HL-60 (cell line): ENCODE results near the gene RAPSN.

Experiments
- DNase-seq, 2 experiments: peaks; one replicate each; pipeline ENCODE4 v3.0.0-alpha.2; 2010 to 2020; ENCODE audit warnings: low read depth in 1 of 2, low spot score in 1 of 2
- H3K27ac ChIP-seq: fragments of 250-450 bp; sonication (Bioruptor Pico); replicated peaks from 2 replicates; pipeline ENCODE4 v1.5.1; 2020; ENCODE audit warnings: mild to moderate bottlenecking, moderate library complexity
- H3K27me3 ChIP-seq: fragments of 250-450 bp; sonication (Bioruptor Pico); 2 replicates; pipeline ENCODE4 v1.5.1; 2021; ENCODE audit warnings: mild to moderate bottlenecking, moderate library complexity; ENCODE audit not compliant: insufficient read depth, poor library complexity, severe bottlenecking
- H3K4me3 ChIP-seq: replicated peaks from 2 replicates; pipeline ENCODE4 v1.5.1; 2011; ENCODE audit warnings: mild to moderate bottlenecking, control low read depth, low read length; ENCODE audit not compliant: insufficient read depth
- GABPA ChIP-seq: IDR thresholded peaks from 2 replicates; pipeline ENCODE4 v1.6.1; 2012; ENCODE audit warnings: low read depth
- POLR2AphosphoS5 ChIP-seq: IDR thresholded peaks from 2 replicates; pipeline ENCODE4 v1.6.1; 2012; ENCODE audit warnings: low read depth
- SPI1 ChIP-seq: IDR thresholded peaks from 2 replicates; pipeline ENCODE4 v1.6.1; 2012; ENCODE audit warnings: low read depth, mild to moderate bottlenecking, borderline replicate concordance
- TF ChIP-seq, protein P1 (sequence below): IDR thresholded peaks from 2 replicates; pipeline ENCODE4 v1.6.1; 2012; ENCODE audit warnings: low read depth; ENCODE audit not compliant: insufficient replicate concordance
- TF ChIP-seq, protein P2 (sequence below): IDR thresholded peaks from one replicate; pipeline ENCODE4 v1.5.1; 2011; ENCODE audit warnings: low read length, control low read depth, inconsistent platforms; ENCODE audit not compliant: insufficient read depth

RAPSN gene

GRCh38 chr11:47477323-47477722 is 28.4 kb upstream of the RAPSN start:
- H3K4me3 ChIP-seq = no peak overlapping the region
- H3K27me3 ChIP-seq = no peaks in the 10 kb centered on the region
- TF ChIP-seq, protein P1, sequence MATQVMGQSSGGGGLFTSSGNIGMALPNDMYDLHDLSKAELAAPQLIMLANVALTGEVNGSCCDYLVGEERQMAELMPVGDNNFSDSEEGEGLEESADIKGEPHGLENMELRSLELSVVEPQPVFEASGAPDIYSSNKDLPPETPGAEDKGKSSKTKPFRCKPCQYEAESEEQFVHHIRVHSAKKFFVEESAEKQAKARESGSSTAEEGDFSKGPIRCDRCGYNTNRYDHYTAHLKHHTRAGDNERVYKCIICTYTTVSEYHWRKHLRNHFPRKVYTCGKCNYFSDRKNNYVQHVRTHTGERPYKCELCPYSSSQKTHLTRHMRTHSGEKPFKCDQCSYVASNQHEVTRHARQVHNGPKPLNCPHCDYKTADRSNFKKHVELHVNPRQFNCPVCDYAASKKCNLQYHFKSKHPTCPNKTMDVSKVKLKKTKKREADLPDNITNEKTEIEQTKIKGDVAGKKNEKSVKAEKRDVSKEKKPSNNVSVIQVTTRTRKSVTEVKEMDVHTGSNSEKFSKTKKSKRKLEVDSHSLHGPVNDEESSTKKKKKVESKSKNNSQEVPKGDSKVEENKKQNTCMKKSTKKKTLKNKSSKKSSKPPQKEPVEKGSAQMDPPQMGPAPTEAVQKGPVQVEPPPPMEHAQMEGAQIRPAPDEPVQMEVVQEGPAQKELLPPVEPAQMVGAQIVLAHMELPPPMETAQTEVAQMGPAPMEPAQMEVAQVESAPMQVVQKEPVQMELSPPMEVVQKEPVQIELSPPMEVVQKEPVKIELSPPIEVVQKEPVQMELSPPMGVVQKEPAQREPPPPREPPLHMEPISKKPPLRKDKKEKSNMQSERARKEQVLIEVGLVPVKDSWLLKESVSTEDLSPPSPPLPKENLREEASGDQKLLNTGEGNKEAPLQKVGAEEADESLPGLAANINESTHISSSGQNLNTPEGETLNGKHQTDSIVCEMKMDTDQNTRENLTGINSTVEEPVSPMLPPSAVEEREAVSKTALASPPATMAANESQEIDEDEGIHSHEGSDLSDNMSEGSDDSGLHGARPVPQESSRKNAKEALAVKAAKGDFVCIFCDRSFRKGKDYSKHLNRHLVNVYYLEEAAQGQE = no peak
- TF ChIP-seq GABPA (no peak), POLR2AphosphoS5 (no peak), SPI1 (no peak)
- TF ChIP-seq, protein P2, sequence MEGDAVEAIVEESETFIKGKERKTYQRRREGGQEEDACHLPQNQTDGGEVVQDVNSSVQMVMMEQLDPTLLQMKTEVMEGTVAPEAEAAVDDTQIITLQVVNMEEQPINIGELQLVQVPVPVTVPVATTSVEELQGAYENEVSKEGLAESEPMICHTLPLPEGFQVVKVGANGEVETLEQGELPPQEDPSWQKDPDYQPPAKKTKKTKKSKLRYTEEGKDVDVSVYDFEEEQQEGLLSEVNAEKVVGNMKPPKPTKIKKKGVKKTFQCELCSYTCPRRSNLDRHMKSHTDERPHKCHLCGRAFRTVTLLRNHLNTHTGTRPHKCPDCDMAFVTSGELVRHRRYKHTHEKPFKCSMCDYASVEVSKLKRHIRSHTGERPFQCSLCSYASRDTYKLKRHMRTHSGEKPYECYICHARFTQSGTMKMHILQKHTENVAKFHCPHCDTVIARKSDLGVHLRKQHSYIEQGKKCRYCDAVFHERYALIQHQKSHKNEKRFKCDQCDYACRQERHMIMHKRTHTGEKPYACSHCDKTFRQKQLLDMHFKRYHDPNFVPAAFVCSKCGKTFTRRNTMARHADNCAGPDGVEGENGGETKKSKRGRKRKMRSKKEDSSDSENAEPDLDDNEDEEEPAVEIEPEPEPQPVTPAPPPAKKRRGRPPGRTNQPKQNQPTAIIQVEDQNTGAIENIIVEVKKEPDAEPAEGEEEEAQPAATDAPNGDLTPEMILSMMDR = no peak
- no peak overlapping the region for H3K27ac ChIP-seq
- no peak for DNase-seq

DNA sequence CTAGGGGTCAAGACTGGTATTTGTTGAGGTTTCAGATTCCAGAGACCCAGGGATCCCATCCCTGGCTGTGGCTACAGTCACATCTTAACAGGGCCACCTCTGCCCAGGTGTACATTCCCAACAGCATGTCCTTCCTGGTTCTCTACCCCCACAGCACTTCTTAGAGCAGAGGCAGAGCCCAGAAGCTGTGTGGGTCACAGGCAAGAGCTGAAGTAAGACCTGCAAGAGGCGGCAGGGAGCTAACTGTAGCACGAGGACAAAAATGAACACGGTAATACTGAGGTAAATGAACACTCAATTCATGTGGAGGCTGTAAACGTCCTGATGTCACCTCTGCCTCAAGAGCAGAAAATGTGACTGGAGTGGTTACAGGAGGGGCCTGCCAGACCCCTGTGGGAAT is 21.7 kb upstream of the RAPSN start:
- TF ChIP-seq, protein P1 = no peak
- TF ChIP-seq, protein P2 = no peak
- TF ChIP-seq GABPA (no peak), POLR2AphosphoS5 (no peak), SPI1 (no peak)
- Histone ChIP-seq H3K27me3 (no peaks in the 10 kb centered on the region), H3K27ac (no peak overlapping the region), H3K4me3 (no peak overlapping the region)
- DNase-seq = no peak

GRCh38 chr11:47469361-47470179 is 20.6 kb upstream of the RAPSN start:
- no peak overlapping the region for H3K27ac ChIP-seq
- DNase-seq = no peak
- no peak overlapping the region for H3K4me3 ChIP-seq
- TF ChIP-seq POLR2AphosphoS5 (no peak), GABPA (no peak), SPI1 (no peak)
- TF ChIP-seq, protein P2 = no peak
- TF ChIP-seq, protein P1 = no peak
- H3K27me3 ChIP-seq = no peaks in the 10 kb centered on the region
